ENCODE measurements around the gene DALRD3.
A peak's percentile ranks its signal among the peaks of the same experiment; 100 is the strongest.

The DALRD3 gene

GRCh38 chr3:49005303-49005680 is 13.1 kb downstream of the DALRD3 start:
- DNase-seq: no peak

GRCh38 chr3:49004352-49005302 is 13.8 kb downstream of the DALRD3 start:
- no peak for DNase-seq

- DNase-seq: no peak
Observed at GRCh38 chr3:49001155-49001554, 17.2 kb downstream of the DALRD3 start.

- DNase-seq: no peak
Observed at GRCh38 chr3:48999085-48999858, 19.1 kb downstream of the DALRD3 start.

- no peak for DNase-seq
Observed at GRCh38 chr3:48997714-48998637, 20.4 kb downstream of the DALRD3 start.

GRCh38 chr3:48997102-48997635 is 21.2 kb downstream of the DALRD3 start:
- DNase-seq: no peak

- DNase-seq: no peak
Observed at GRCh38 chr3:48996640-48997039, 21.7 kb downstream of the DALRD3 start.

GRCh38 chr3:48993834-48994233 is 24.5 kb downstream of the DALRD3 start:
- no peak for DNase-seq

GRCh38 chr3:48991851-48992545 is 26.4 kb downstream of the DALRD3 start:
- no peak for DNase-seq

GRCh38 chr3:48990636-48991469 is 27.5 kb downstream of the DALRD3 start:
- DNase-seq: no peak

GRCh38 chr3:48989796-48990635 is 28.4 kb downstream of the DALRD3 start, which contains the start of gene P4HTM:
TSS of gene P4HTM (plus strand) at chr3:48990241. CDS start at chr3:48990257, 16 bp downstream.
- peak; percentile 62 to 79 for DNase-seq

- DNase-seq: no peak
Observed at GRCh38 chr3:48989126-48989795, 29.1 kb downstream of the DALRD3 start.

GRCh38 chr3:48985831-48986376 is 32.5 kb downstream of the DALRD3 start:
- DNase-seq: no peak

- no peak for DNase-seq
Observed at GRCh38 chr3:48984663-48985062, 33.7 kb downstream of the DALRD3 start.

GRCh38 chr3:48983096-48983495 is 35.3 kb downstream of the DALRD3 start:
- DNase-seq: no peak

- no peak for DNase-seq
Observed at GRCh38 chr3:48982686-48983085, 35.7 kb downstream of the DALRD3 start.

- DNase-seq: no peak
Observed at GRCh38 chr3:48982016-48982415, 36.4 kb downstream of the DALRD3 start.

- DNase-seq: no peak
Observed at GRCh38 chr3:48980295-48980694, 38.1 kb downstream of the DALRD3 start.

GRCh38 chr3:48979451-48979850 is 38.9 kb downstream of the DALRD3 start:
- DNase-seq: no peak
